WTC11 (cell line): ENCODE results near the gene OR6K3. TPM values are rescaled to one million over a fixed set of nuclear protein-coding genes. Genes with fewer than 3 reads are reported as not detected.

Experiments used
- ATAC-seq: fragments of 200-7000 bp; cut with Tn5 transposase; 2 replicates; pipeline ENCODE4 v1.10.0; 2021; ENCODE audit warnings: mild to moderate bottlenecking, moderate library complexity
- CTCF ChIA-PET: fragments of 300-600 bp; sonication (Branson Sonifier 250); formaldehyde crosslinking; loops from one replicate; lab custom pipeline; 2021; ENCODE audit warnings: antibody characterized with exemption; lab: Charles Lee
- POLR2A ChIA-PET: fragments of 350-600 bp; sonication (Branson Sonifier 250); formaldehyde crosslinking; loops from one replicate; lab custom pipeline; 2021; ENCODE audit warnings: antibody characterized with exemption; lab: Charles Lee
- DNase-seq: peaks from one replicate; pipeline ENCODE4 v3.0.0; 2021; ENCODE audit warnings: low spot score
- H3K27ac Mint-ChIP-seq: 2 replicates; pipeline ENCODE4 v1.8.0; 2021; ENCODE audit warnings: mixed read lengths
- H3K27me3 Mint-ChIP-seq: 2 replicates; pipeline ENCODE4 v1.8.0; 2021; ENCODE audit warnings: low read depth, mild to moderate bottlenecking, moderate library complexity, mixed read lengths
- H3K36me3 Mint-ChIP-seq: 2 replicates; pipeline ENCODE4 v1.8.0; 2021; ENCODE audit warnings: mixed read lengths
- H3K4me1 Mint-ChIP-seq: 2 replicates; pipeline ENCODE4 v1.8.0; 2022; ENCODE audit warnings: mixed read lengths
- H3K4me3 Mint-ChIP-seq: 2 replicates; pipeline ENCODE4 v1.8.0; 2021; ENCODE audit warnings: mild to moderate bottlenecking, moderate library complexity, mixed read lengths
- H3K9me3 Mint-ChIP-seq: 2 replicates; pipeline ENCODE4 v1.8.0; 2021; ENCODE audit warnings: mixed read lengths
- ATF1 ChIP-seq: sonication (generic); formaldehyde crosslinking; IDR thresholded peaks from 2 replicates; pipeline ENCODE4 v1.8.1; 2023; ENCODE audit warnings: mild to moderate bottlenecking, moderate library complexity, missing genetic modification reagents
- FOXP1 ChIP-seq: sonication (generic); formaldehyde crosslinking; IDR thresholded peaks from 2 replicates; pipeline ENCODE4 v1.8.0; 2022; ENCODE audit warnings: missing genetic modification reagents, mild to moderate bottlenecking, moderate library complexity, borderline replicate concordance
- GRHL2 ChIP-seq: fragments of 250-450 bp; sonication (Bioruptor Pico); IDR thresholded peaks from 2 replicates; pipeline ENCODE4 v1.8.0; 2022; ENCODE audit warnings: mild to moderate bottlenecking, moderate library complexity; ENCODE audit not compliant: insufficient replicate concordance, severe bottlenecking
- JAZF1 ChIP-seq: fragments of 250-450 bp; sonication (Bioruptor Pico); IDR thresholded peaks from 2 replicates; pipeline ENCODE4 v1.9.0; 2021; ENCODE audit warnings: moderate library complexity, mild to moderate bottlenecking, inconsistent platforms
- JUN ChIP-seq: sonication (generic); formaldehyde crosslinking; IDR thresholded peaks from 2 replicates; pipeline ENCODE4 v1.8.0; 2023; ENCODE audit warnings: mild to moderate bottlenecking, missing genetic modification reagents
- NFYB ChIP-seq: sonication (generic); formaldehyde crosslinking; conservative IDR thresholded peaks from 2 replicates; pipeline ENCODE4 v1.8.0; 2022; ENCODE audit warnings: low read depth, missing genetic modification reagents
- NR3C1 ChIP-seq: sonication (generic); formaldehyde crosslinking; conservative IDR thresholded peaks from 2 replicates; pipeline ENCODE4 v1.8.1; 2023; ENCODE audit warnings: low read depth, mild to moderate bottlenecking, missing genetic modification reagents
- SMAD3 ChIP-seq: sonication (generic); formaldehyde crosslinking; IDR thresholded peaks from 2 replicates; pipeline ENCODE4 v1.8.0; 2022; ENCODE audit warnings: missing genetic modification reagents, mild to moderate bottlenecking, borderline replicate concordance
- ZNF121 ChIP-seq: sonication (generic); formaldehyde crosslinking; IDR thresholded peaks from 2 replicates; pipeline ENCODE4 v1.8.0; 2023; ENCODE audit warnings: missing genetic modification reagents
- ZNF138 ChIP-seq: sonication (generic); formaldehyde crosslinking; conservative IDR thresholded peaks from 2 replicates; pipeline ENCODE4 v1.8.1; 2022; ENCODE audit warnings: mild to moderate bottlenecking, moderate library complexity, missing genetic modification reagents
- total RNA-seq: library from RNA; stranded (reverse); gene quantifications from 3 replicates; pipeline ENCODE4 v1.2.3, GENCODE V29; 2021
- TF ChIP-seq, protein P1 (sequence below): fragments of 250-450 bp; sonication (Bioruptor Pico); conservative IDR thresholded peaks from 2 replicates; pipeline ENCODE4 v1.9.0; 2021; ENCODE audit warnings: mild to moderate bottlenecking
- TF ChIP-seq, protein P2 (sequence below): sonication (generic); formaldehyde crosslinking; IDR thresholded peaks from 2 replicates; pipeline ENCODE4 v1.8.1; 2022; ENCODE audit warnings: low read depth, missing genetic modification reagents, borderline replicate concordance
- TF ChIP-seq, protein P3 (sequence below): sonication (generic); formaldehyde crosslinking; IDR thresholded peaks from 2 replicates; pipeline ENCODE4 v1.8.1; 2023; ENCODE audit warnings: mild to moderate bottlenecking, moderate library complexity, missing genetic modification reagents
- TF ChIP-seq, protein P4 (sequence below): sonication (generic); formaldehyde crosslinking; conservative IDR thresholded peaks from 2 replicates; pipeline ENCODE4 v1.8.1; 2023; ENCODE audit warnings: mild to moderate bottlenecking, low read depth, missing genetic modification reagents, moderate library complexity
- TF ChIP-seq, protein P5 (sequence below): fragments of 250-450 bp; sonication (Bioruptor Pico); IDR thresholded peaks from 2 replicates; pipeline ENCODE4 v1.9.0; 2021; ENCODE audit warnings: mild to moderate bottlenecking, borderline replicate concordance
- TF ChIP-seq, protein P6 (sequence below): sonication (generic); formaldehyde crosslinking; conservative IDR thresholded peaks from 2 replicates; pipeline ENCODE4 v1.8.1; 2022; ENCODE audit warnings: mild to moderate bottlenecking, missing genetic modification reagents
- TF ChIP-seq, protein P7 (sequence below): sonication (generic); formaldehyde crosslinking; IDR thresholded peaks from 2 replicates; pipeline ENCODE4 v1.8.0; 2022; ENCODE audit warnings: mild to moderate bottlenecking, missing genetic modification reagents

Gene OR6K3
- total RNA-seq, 1 experiment from 2014 or later: not detected

DNA sequence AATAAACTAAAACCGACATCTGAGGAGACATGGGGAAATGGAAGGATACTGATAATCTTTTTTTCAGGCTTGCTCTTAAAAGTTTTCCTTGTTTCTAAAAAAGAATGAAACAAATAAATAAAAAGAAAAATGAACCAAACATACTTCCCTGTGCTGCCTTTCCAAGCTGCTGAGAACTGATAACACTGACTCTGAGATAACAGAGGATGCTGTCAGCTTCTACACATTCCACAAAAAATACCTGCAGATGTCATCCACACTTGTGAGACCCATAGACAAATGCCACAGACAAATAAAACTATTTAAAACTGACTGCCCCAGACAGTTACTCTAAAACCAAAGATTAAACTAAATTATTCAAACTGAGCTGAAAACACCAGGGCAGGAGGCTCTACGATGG is 12.0 kb upstream of the OR6K3 start:
- no peak for ATAC-seq
- CTCF ChIA-PET: no interaction called here
- peaks cover 2% of the 10 kb centered on the region; the same call in 1 of the 2 replicates for H3K9me3 Mint-ChIP-seq
- H3K27ac Mint-ChIP-seq: no peak overlapping the region
- TF ChIP-seq NR3C1 (CRISPR knock-in tag): no peak
- TF ChIP-seq ZNF138 (CRISPR knock-in tag): no peak
- no peak for TF ChIP-seq ATF1 (CRISPR knock-in tag)
- TF ChIP-seq, protein P1, sequence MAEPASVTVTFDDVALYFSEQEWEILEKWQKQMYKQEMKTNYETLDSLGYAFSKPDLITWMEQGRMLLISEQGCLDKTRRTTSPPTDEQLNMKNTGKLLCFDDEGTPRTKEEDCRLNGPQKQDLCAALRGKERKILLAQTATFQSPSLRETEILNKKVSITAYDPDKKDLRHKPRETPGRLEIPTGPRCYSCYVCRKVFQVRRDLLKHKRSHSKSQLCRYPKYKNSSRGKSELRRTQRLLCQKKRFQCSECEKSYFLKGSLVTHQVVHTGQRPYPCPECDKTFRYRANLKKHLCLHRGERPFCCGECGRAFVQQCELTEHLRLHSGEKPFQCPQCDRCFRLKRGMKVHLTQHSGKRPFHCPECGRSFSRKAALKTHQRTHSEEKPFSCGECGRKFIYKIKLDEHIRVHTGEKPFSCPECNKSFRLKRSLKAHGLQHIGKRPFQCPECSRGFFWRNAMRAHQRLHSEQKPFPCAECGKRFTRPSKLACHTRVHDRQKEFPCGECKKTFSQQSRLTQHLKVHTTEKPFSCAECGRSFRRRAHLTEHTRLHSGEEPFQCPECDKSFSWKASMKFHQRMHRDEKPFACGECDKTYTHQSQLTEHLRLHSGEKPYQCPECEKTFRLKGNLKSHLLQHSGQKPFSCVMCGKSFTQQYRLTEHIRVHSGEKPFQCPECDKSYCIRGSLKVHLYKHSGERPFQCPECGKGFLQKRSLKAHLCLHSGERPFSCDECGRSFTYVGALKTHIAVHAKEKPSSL (CRISPR knock-in tag): no peak
- no peak for TF ChIP-seq FOXP1 (CRISPR knock-in tag)
- TF ChIP-seq NFYB (CRISPR knock-in tag): no peak
- no peak for TF ChIP-seq JAZF1 (CRISPR knock-in tag)
- TF ChIP-seq JUN: no peak
- TF ChIP-seq, all 79 proteins: peak for 0
- no peak overlapping the region for H3K4me3 Mint-ChIP-seq
- no peaks in the 10 kb centered on the region for H3K4me1 Mint-ChIP-seq
- POLR2A ChIA-PET: no interaction called here
- no peak for DNase-seq
- no peaks in the 10 kb centered on the region for H3K27me3 Mint-ChIP-seq
- H3K36me3 Mint-ChIP-seq: no peaks in the 10 kb centered on the region

DNA sequence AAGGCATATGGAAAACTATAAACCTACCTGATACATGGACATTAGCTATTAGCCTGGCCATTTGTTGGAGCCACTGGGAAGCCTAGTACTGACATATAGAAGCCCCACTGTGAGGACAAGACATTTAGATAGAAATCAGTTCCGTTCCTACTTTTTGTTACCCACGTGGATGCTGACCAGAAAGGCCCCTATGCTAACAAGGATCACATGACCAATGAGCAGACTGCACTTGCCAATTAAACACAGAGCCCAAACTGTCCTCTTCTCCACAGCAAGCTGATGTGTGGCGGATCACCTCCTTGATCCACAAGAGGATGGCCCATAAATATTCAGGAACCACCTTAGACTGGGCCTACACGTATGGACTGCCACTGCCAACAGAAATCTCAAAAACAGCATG is 11.2 kb upstream of the OR6K3 start:
- Mint-ChIP-seq H3K27me3 (no peaks in the 10 kb centered on the region), H3K27ac (no peak overlapping the region), H3K9me3 (no peaks in the 10 kb centered on the region), H3K4me1 (no peaks in the 10 kb centered on the region), H3K36me3 (no peaks in the 10 kb centered on the region), H3K4me3 (no peak overlapping the region)
- ChIA-PET CTCF (no interaction called here), POLR2A (no interaction called here)
- no peak for ATAC-seq
- no peak for DNase-seq
- TF ChIP-seq, protein P2, sequence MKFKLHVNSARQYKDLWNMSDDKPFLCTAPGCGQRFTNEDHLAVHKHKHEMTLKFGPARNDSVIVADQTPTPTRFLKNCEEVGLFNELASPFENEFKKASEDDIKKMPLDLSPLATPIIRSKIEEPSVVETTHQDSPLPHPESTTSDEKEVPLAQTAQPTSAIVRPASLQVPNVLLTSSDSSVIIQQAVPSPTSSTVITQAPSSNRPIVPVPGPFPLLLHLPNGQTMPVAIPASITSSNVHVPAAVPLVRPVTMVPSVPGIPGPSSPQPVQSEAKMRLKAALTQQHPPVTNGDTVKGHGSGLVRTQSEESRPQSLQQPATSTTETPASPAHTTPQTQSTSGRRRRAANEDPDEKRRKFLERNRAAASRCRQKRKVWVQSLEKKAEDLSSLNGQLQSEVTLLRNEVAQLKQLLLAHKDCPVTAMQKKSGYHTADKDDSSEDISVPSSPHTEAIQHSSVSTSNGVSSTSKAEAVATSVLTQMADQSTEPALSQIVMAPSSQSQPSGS (CRISPR knock-in tag): no peak
- TF ChIP-seq SMAD3 (no peak), ZNF121 (CRISPR knock-in tag) (no peak), GRHL2 (CRISPR knock-in tag) (no peak)
- TF ChIP-seq, protein P3, sequence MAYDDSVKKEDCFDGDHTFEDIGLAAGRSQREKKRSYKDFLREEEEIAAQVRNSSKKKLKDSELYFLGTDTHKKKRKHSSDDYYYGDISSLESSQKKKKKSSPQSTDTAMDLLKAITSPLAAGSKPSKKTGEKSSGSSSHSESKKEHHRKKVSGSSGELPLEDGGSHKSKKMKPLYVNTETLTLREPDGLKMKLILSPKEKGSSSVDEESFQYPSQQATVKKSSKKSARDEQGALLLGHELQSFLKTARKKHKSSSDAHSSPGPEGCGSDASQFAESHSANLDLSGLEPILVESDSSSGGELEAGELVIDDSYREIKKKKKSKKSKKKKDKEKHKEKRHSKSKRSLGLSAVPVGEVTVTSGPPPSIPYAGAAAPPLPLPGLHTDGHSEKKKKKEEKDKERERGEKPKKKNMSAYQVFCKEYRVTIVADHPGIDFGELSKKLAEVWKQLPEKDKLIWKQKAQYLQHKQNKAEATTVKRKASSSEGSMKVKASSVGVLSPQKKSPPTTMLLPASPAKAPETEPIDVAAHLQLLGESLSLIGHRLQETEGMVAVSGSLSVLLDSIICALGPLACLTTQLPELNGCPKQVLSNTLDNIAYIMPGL: no peak
- TF ChIP-seq, protein P4, sequence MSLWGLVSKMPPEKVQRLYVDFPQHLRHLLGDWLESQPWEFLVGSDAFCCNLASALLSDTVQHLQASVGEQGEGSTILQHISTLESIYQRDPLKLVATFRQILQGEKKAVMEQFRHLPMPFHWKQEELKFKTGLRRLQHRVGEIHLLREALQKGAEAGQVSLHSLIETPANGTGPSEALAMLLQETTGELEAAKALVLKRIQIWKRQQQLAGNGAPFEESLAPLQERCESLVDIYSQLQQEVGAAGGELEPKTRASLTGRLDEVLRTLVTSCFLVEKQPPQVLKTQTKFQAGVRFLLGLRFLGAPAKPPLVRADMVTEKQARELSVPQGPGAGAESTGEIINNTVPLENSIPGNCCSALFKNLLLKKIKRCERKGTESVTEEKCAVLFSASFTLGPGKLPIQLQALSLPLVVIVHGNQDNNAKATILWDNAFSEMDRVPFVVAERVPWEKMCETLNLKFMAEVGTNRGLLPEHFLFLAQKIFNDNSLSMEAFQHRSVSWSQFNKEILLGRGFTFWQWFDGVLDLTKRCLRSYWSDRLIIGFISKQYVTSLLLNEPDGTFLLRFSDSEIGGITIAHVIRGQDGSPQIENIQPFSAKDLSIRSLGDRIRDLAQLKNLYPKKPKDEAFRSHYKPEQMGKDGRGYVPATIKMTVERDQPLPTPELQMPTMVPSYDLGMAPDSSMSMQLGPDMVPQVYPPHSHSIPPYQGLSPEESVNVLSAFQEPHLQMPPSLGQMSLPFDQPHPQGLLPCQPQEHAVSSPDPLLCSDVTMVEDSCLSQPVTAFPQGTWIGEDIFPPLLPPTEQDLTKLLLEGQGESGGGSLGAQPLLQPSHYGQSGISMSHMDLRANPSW: no peak
- TF ChIP-seq, protein P5, sequence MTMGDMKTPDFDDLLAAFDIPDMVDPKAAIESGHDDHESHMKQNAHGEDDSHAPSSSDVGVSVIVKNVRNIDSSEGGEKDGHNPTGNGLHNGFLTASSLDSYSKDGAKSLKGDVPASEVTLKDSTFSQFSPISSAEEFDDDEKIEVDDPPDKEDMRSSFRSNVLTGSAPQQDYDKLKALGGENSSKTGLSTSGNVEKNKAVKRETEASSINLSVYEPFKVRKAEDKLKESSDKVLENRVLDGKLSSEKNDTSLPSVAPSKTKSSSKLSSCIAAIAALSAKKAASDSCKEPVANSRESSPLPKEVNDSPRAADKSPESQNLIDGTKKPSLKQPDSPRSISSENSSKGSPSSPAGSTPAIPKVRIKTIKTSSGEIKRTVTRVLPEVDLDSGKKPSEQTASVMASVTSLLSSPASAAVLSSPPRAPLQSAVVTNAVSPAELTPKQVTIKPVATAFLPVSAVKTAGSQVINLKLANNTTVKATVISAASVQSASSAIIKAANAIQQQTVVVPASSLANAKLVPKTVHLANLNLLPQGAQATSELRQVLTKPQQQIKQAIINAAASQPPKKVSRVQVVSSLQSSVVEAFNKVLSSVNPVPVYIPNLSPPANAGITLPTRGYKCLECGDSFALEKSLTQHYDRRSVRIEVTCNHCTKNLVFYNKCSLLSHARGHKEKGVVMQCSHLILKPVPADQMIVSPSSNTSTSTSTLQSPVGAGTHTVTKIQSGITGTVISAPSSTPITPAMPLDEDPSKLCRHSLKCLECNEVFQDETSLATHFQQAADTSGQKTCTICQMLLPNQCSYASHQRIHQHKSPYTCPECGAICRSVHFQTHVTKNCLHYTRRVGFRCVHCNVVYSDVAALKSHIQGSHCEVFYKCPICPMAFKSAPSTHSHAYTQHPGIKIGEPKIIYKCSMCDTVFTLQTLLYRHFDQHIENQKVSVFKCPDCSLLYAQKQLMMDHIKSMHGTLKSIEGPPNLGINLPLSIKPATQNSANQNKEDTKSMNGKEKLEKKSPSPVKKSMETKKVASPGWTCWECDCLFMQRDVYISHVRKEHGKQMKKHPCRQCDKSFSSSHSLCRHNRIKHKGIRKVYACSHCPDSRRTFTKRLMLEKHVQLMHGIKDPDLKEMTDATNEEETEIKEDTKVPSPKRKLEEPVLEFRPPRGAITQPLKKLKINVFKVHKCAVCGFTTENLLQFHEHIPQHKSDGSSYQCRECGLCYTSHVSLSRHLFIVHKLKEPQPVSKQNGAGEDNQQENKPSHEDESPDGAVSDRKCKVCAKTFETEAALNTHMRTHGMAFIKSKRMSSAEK: no peak
- TF ChIP-seq, protein P6, sequence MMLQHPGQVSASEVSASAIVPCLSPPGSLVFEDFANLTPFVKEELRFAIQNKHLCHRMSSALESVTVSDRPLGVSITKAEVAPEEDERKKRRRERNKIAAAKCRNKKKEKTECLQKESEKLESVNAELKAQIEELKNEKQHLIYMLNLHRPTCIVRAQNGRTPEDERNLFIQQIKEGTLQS (CRISPR knock-in tag): no peak
- TF ChIP-seq, protein P7, sequence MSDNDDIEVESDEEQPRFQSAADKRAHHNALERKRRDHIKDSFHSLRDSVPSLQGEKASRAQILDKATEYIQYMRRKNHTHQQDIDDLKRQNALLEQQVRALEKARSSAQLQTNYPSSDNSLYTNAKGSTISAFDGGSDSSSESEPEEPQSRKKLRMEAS: no peak
- TF ChIP-seq, all 79 proteins: peak for 0
